Measurements from ENCODE around the gene KLRF2.
A peak's percentile ranks its signal among the peaks of the same experiment; 100 is the strongest.

Gene KLRF2

DNA sequence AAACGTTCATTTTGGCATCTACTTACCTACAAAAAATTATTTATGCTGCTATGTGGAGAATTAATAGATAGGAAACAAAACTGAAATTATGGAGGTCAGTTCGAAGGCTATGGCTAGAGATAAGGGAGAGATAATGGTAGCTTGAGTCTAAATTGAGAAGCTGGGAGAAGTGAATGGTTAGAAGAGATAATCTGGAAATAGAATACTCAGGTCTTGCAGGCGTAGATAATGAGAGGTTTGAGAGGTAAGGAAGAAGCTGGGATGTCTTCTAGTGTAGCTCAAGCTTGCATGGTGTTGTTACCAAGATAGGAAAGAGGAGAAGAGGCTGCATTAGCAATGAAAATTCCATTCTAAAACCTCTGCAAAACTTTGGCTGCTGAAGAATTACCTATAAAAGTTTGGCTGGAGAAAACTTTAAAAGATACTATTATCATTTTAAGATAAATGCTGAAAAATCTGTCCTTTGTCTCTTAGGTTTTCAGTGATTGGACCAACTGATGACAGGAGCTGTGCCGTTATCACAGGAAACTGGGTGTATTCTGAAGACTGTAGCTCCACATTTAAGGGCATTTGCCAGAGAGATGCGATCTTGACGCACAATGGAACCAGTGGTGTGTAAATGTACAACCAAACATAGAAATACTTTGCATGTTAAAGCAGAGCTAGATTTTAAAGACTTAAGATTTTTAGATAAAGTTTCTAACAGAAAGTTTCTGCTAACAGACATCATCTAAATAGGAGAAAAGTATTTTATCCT is 14.1 kb downstream of the KLRF2 start:
- DNase-seq = no peak

DNA sequence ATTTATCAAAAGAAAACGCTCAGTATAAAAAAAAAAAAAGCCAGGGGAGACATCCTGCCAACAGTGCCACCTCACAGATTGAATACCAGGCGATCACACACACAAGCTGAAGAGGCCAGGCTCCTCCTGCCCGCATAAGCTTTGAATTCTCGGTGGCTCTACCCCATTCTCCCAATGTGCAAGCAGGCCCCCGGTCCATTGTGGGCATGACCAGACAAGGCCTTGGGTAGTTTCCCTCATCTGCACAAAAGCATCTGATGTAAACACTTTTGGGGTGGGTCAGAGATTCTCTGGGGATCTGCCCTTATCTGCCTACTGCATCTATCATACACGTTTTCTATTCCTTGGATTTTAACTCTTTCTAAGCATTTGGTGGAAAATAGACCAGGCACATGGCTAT is 16.2 kb downstream of the KLRF2 start:
- DNase-seq = no peak

DNA sequence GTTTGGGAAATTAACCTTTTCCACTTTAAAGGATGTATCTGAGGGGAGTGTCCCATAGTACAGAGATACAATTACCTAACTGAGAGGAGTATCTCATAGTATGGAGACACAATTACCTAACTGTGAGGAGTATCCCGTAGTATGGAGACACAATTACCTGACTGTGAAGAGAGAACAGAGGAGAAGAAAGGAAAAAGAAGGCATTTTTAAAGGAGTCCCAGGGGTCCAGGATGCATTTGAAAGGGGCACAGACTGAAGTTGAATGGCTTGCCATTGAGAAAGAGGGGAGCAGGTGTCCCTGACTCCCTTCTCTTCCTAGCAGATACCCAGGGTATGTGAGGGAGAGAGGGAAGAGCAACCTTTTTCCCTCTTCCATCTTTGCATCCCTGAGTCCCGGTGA is 17.9 kb downstream of the KLRF2 start:
- no peak for DNase-seq

DNA sequence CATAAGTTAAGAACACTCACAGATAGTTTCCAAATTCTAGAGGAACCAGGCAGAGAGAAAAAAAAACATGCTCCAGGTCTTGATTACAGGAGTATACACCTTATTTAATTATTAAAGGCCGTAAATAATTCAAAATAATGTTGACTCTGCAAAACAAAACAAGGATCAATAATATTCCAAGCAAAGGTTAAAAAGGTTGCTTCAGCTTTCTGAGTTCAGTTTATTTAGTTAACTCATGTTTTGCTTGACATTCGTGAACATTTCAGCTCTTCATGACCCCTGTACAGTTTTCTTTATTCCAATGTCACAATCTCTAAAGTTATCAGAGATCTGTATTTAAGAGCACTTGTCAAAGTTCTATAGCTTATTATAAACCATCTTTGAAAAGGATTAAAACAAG is 19.6 kb downstream of the KLRF2 start:
- DNase-seq = no peak

DNA sequence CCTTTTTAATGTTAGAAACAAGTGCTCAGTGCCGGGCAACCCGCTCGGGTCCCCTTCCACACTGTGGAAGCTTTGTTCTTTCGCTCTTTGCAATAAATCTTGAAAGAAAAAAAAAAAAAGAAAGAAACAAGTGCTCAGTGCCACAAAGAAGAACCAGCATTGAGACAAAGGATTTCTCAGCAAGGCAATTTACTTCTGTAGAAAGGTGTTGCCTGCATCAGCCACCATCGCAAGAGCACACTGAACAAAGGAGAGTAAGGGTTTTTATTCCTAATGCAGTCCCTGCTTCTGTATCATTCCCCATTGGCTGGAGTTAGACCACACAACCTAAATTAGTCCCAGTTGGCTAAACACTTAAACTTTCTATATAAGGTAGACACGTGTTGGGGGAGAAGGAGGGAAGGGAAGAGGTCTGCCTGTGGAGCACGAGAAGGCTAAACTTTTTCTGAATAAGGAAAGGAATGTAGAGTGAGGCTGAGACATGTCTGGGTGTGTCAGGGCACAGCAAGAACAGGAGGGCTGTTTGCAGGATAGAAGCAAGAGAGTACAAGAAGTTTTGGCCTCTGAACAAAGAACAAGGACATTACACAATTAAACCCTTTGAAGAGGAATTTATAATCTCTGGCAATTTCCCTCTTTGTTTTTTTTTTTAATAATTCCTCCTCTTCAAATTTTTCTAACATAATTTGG is 21.4 kb downstream of the KLRF2 start:
- DNase-seq = no peak

DNA sequence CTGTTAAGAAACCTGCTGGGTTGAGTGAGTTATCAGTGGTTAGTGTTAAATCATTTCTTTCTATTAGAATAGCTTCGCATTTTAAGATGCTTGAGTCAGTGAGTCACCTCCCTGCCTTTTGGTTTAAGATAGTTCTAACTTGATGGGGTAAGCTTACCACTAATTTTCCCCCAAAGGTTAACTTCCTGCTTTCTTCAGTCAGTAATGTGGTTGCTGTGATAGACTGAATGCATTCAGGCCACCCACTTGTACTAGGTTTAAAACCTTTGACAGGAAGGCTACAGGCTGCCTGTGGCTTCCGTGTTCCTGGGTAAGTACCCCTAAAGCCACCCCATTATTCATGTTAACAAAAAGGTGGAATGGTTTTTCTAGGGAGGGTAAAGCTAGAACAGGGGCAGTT is 25.6 kb downstream of the KLRF2 start:
- peak; percentile 8 for DNase-seq

DNA sequence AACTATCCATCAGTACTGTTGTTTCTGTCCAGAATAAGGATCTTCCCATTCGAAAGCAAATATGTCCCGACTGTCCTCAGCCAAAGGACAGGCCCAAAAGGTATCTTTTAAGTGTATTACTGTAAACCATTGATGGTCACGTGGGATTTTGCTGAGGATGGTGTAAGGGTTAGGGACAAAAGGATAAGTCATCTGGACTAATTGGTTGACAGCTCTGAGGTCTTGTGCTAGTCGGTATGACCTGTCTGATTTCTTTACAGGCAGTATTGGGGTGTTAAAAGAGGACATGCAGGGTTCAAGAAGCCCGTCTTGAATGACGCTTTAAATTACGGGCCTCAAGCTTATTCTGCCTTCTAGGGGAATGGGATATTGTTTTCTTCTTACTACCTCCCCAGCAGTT is 26.5 kb downstream of the KLRF2 start:
- DNase-seq = no peak

DNA sequence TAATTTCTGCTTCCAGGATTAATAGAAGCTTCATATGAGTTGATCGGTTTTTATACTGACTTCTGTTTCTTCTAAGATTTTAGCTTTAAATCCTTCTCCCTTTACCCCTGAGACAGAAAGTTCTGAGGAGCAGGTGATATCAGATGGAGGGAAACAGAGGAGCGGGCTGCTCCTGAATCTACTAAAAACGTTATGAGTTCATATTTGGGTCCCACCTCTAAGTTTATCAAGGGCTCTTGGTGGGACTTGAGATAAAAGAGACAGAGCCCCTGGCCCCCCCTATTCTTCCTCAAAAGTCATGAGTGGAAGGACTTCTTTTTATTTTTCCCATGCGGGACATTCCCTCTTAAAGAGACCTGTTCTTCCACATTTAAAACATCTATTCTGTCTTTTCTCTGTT is 27.1 kb downstream of the KLRF2 start:
- DNase-seq = no peak

DNA sequence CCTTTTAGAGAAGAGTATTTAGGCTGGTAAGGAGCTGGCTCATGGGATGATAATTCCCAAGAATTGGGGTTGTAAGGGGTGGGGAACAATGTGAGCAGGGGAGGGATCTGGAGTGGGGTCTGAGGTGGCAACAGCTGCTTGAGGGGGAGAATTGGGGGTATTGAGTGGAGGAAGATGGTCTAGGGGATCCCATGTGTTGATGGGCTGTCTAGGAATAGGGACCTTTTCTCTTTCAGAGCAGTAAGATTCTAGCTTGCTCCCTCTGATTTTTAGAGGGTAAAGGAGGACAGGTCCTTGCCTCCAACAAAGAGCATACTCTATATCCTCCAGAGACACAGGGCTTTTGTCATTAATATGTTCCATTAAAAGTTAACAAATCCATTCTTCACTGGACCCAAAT is 28.4 kb downstream of the KLRF2 start:
- no peak for DNase-seq

DNA sequence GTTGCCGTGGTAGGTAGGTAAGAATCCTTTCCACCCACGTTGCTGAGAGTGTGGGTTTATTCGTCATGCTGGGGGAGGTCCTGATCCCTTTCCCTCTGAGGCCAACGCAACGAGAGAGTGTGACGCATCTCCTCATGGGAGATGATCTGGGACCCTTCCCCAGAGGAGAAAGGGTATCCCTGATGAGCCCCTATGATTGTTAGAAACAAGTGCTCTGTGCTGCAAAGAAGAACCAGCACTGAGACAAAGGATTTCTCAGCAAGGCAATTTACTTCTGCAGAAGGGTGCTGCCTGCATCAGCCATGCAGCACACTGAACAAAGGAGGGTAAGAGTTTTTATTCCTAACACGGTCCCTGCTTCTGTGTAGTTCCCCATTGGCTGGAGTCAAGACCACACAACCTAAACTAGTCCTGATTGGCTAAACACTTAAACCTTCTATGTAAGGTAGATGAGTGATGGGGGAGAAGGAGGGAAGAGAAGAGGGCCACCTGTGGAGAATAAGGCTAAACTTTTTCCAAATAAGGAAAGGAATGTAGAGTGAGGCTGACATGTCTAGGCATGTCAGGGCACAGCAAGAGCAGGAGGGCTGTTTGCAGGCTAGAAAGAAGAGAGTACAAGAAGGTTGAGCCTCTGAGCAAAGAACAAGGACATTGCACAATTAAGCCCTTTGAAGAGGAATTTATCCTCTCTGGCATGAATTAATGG is 29.6 kb downstream of the KLRF2 start:
- DNase-seq = no peak

DNA sequence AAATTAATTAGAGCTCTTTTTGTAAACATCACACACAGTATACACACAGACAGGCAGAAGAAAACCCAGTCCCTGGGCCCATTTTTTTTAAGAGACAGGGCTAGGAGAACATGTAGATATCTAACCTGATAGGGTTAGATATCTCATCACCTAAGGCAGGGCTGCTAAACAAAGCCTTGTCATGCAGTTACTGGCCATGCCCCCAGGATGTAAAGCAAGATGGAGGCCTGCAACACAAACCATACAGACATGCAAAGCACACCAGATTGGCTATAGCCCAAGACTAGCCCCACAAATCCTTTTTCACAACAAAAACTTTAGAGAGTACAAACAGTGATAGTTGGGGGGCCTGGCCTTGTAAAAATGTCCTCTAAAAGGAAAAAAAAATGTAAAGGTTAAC is 30.4 kb downstream of the KLRF2 start:
- DNase-seq = no peak

DNA sequence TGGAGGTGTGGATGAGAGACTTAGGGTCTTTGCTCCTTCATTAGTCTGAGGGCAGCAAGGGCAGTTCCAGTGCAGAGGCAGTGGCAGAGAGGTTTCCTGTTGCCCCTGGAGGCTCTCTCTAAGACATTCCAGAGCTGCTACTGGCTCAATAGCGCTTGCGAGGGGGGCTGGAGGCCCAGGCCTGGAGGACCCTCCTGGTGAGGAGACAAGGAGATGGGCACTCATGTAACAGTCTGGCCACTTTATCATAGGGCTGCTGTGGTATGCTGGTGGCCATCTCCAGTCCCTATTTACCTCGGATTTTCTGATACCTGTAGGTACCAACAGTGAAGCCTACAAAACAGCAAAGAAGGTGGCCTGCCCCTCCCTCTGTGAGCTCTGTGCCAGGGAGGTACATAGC is 38.2 kb downstream of the KLRF2 start:
- no peak for DNase-seq

DNA sequence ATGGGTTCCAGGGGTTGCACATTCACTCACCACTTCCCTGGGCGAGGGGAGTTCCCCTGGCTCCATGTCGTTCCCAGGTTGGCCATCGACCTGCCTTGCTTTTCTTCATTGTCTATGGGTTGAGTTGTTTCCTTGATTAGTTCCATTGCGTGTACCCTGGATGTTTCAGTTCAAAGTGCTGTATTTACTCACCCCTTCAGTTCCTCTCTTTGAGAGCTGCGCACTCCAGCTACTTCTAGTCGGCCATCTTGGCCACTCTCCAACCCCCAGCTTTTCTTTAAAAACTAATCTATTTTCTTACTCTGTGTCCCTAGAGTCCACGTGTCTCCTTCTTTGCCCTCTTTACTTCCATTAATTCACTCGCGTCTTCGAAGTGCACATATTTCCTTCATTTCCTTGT is 39.2 kb downstream of the KLRF2 start:
- no peak for DNase-seq

DNA sequence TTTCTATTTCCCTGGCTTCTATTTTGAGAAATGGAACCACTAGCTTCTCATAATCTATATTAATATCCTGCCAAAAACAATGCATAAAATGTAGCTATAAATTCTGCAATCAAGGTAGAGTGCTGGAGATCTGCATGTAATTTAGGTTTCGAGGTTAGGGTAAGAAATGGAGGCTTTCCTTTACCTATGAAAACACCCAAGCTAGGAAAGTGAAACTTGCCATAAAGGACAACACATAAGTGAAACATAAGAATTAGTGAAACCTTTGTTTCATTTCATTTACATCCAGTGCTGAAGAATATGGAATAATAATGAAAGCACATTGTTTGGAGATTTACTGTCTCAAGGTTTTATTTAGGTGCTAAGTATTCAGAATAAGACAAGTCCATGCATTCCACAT is 41.1 kb downstream of the KLRF2 start:
- DNase-seq = no peak

DNA sequence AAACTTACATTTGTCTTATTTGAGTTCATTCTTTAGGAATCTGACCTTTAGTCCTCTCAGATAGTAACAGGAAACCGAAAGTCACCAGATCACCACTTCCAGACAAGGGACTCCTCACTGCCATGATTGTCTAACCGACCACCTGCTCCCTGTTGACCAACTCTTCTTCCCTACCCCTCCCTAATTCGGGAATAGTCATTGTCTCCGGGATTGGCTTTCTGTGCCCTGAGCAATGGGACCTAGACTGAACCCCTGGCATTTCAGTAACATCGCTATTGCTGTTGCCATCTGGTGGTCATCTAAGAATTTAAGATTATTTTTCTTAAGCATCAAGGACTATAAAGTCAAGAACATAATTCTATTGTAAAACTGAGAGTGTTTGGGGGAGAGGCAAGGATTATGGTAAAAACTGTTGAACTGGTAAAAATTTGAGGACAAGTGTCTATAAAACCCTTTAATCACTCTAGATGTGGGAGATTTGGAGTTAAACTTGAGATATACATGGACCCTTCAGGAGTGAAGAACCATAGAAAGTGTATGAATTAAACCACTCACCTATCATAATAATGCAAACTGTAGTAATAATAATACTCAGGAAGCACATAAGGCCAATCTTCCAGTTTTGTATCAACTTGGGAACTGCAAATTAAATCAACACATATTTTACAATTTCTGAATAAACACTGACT is 44.6 kb downstream of the KLRF2 start:
- no peak for DNase-seq

DNA sequence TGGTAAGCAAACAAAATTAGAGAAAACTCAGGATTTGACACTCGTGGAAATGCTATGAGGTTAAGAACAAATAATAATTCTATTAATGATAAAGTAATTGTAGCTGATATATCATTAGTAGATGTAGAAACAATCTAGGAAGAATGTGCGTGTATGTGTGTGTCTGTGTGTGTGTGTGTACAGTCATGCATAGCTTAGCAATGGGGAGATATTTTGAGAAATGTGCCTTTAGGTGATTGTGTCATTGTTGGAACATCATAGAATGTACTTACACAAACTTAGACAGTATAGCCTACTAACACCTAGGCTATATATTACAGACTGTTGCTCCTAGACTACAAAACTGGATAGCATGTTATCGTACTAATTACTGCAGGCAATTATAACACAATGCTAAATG is 45.6 kb downstream of the KLRF2 start:
- DNase-seq = no peak

DNA sequence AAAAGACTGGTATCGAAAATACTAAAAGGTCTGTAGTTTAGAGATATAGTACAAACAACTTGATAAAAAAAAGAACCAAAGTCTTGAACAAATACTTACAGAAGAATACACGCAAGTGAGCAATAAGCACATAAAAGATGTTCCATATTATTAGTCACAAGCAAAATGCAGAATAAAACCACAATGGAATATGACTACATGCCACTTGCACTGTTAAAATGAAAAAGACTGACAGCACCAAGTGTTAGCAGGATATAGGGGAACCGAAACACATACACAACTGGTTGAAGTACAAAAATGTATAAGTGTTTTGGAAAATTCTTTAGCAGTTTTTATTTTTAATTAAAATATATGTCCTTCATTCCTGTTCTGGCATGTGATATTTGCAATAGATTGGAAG is 47.3 kb downstream of the KLRF2 start:
- DNase-seq = no peak

DNA sequence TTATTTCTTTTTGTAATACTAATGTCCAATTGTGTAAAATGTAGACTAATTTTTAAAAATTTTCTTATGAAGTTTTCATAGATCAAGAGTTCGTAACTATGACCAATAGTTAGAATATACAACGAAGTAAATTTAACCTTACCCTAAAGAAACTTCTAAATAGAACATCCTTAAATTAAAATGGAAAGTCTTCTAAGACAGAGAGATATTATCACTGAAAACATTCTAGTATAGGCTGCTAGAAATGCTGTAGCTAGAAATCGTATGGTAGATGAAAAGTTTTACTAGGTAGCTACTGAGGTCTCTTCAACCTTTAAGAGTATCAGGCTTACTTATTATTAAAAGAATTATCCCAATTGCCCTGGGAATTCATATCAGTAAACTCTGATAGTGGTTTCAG is 50.0 kb downstream of the KLRF2 start:
- DNase-seq = no peak

DNA sequence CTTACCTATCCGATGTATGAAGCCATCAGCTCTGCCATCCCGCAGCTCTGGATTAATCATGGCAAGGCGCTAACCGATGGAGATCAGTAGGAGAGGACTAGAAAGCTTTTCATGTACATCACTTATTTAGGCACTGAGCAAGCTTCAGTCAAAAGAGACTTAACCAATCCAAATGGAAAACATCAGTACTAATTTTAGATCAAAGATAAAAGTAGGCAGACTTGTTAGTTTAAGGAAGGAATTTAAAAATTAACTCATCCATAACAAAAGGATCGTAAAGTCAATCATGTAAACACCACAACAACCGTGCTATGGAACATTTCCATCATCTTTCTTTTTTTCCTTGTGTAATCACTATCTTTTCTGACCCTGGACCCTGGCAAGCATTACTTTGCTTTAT is 51.0 kb downstream of the KLRF2 start, which contains the start of gene CLEC2A:
CLEC2A (minus strand) TSS at position 101 of the 400 bp plus-strand sequence; CDS start at position 60, 41 bp downstream.
- DNase-seq = no peak

DNA sequence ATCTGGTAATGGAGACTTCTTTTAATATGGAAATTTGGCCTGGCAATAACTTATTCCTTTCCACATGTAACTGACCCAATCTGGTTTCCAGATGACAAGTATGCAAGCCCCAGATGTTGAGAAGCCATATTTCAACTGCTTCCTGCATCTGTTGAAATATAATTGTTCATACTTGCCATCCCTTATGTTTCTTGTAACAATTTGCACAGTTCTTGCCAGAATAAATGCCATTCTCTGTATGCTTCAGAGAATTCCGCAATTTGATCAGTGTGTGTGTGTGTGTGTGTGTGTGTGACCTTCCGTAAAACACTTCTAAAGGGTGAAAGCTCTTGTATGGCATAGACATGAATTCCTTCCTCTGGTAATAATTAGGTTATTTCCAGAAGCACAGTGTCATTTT is 52.7 kb downstream of the KLRF2 start:
- no peak for DNase-seq

DNA sequence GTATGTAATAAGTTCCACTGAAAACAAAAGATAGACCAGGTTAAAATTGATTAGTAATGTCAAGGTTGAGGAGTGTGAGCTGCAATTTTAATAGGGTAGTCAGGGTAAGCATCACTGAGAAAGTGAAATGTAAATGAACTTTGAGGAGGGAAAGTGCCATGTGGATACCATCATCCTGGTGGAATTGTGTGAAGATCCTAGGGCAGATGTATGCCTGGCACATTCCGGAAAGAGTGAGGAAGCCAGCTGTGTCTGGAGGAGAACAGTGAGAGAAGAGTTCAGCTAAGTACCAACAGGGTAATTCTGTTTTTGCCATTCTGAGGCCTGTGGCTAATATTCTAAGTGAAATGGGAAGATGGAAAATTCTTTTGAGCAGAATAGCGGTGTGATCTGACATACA is 53.7 kb downstream of the KLRF2 start:
- no peak for DNase-seq

DNA sequence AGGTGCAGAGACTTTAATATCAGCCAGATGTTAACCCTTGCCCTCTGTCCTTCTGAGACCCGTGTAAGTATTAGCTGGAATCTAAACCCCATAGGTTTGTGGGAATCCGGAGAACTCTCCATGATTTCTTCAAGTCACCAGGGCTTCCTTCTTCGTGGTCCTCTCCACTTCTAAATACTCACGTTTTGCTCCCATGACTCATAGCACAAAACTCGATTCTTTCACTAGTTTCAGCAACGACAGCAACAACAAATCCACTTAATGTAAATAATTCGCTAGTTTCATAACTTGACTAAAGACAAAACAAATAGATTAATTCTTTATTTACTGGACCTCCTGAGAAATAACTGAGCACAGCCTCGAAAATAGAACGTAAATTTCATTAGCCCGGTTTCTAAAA is 55.3 kb downstream of the KLRF2 start:
- DNase-seq = no peak

DNA sequence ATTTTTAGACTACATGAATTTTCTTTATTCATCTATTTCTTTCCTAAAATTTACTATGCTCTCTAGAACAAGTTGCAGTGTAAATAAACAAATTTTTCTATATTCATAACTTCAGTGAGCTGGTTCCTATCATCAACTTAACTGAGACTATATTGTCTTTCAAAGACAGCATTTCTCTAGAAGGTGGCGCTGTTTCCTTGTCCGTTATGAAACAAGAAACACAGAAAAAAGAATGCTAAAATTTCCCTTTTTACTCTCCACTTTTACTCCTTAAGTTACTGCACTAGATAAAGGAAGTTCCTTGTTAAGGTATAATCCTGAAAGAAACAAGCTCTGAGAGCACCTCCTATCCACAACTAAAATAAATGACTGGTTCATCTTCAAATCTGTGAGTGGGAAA is 59.1 kb downstream of the KLRF2 start:
- no peak for DNase-seq

DNA sequence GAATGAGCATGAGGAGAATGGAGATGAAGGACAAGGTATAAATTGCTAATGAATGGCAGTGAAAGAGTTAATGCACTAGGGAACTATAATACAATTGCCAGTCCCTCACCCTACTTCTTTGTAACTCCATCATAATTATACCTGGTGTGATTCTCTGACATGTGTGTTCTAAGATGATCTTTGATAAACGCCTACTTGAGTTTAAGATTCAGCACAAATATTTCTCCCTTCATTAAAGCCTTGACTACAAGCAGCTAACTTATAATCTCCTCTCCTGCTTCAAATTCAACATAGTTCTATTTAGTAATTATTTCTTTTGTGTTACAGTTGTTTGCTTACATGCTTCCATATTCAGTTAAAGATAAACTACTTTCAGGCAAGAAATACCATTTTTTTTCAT is 60.5 kb downstream of the KLRF2 start:
- DNase-seq = no peak
